ENCODE measurements around the gene KRTAP6-2. TPM values are rescaled to one million over a fixed set of nuclear protein-coding genes. Genes with fewer than 3 reads are reported as not detected.

Gene KRTAP6-2
- total and polyA plus RNA-seq, 2 of the 13 experiments (the other 11 are each of a cell fraction or from before 2014, with no cell fraction given) = not detected

DNA sequence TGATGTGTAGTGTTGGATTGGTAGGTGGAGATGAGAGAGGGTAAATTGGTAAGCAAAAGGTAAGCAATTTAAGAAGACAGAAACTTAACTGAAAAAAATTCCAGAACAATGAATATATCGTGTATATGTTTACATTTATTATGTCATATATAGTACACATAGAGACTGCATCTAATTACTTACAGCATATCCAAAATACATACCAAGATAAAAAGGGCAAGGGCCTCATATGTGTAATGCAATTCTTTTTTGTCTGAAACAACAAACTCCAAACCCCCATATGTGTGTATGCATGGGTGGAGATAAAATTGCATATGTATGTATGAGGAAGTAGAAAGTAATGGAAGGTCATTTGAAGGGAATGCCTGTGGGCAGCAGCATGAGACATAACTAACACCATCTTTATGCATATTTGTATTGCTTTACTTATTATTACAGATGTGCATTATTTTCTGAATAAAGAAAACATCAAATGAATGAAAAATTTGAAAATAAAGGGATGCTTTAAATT, 48.3 kb upstream of the KRTAP6-2 start:
- DNase-seq (ENCODE audit: low spot score) (no peak), FAIRE-seq (no peak), ATAC-seq (no peak)
- intact Hi-C loops (cut with micrococcal nuclease; ENCODE audit: unreplicated experiment) = no loop called here
- 0% methylated on average over 1 of the region's 1 CpG for WGBS (ENCODE audit: low lambda C conversion rate)
- Histone ChIP-seq H3K4me2 (ENCODE audit: low read depth, low read length) (no peak overlapping the region), H3K27ac (ENCODE audit: extremely low read length, insufficient read depth, low read length) (no peak overlapping the region), H3K9me3 (ENCODE audit: low read length) (peaks cover 95% of the 10 kb centered on the region), H4K20me1 (ENCODE audit: insufficient read depth, low read length) (no peaks in the 10 kb centered on the region), H3K4me1 (ENCODE audit: insufficient read depth, low read length) (no peaks in the 10 kb centered on the region), H3K9ac (ENCODE audit: insufficient read depth, low read depth, low read length) (no peak overlapping the region), H3K36me3 (replicated peaks in 1 of 2; ENCODE audit: control insufficient read depth in 1 of 2, insufficient read depth in 2 of 2, low read length in 2 of 2) (no peaks in the 10 kb centered on the region), H2AFZ (ENCODE audit: low read length) (no peak overlapping the region), H3K27me3 (ENCODE audit: control insufficient read depth in 1 of 2, insufficient read depth in 2 of 2, low read length in 2 of 2) (no peaks in the 10 kb centered on the region), H3K4me3 (replicated peaks in 1 of 3; ENCODE audit: insufficient read depth in 1 of 3, low read depth in 2 of 3, low read length in 3 of 3) (no peak overlapping the region), H3K79me2 (ENCODE audit: insufficient read depth, low read length) (no peaks in the 10 kb centered on the region)
- CTCF ChIA-PET (ENCODE audit: low intra/inter-chr PET ratio, low total read pairs) = no interaction called here
- POLR2A ChIA-PET = no interaction called here
- in situ Hi-C loops (cut with HindIII; ENCODE audit: extremely low pct_ligation_motif_present, low pct_unique_long_range_greater_than_20kb) = no loop called here
- no TSS peak for BruUV-seq (replicated peaks)
- TF ChIP-seq ZNF367 (CRISPR knock-in tag; IDR thresholded peaks at IDR 0.05; ENCODE audit: borderline replicate concordance) (no peak), CBX1 (IDR thresholded peaks at IDR 0.05; ENCODE audit: low read depth) (no peak), ZNF556 (CRISPR knock-in tag; IDR thresholded peaks at IDR 0.05; ENCODE audit: borderline replicate concordance) (no peak), NR1H2 (CRISPR knock-in tag; IDR thresholded peaks at IDR 0.05; ENCODE audit: borderline replicate concordance, low read depth) (no peak), ZC3H4 (CRISPR knock-in tag; IDR thresholded peaks at IDR 0.05; ENCODE audit: borderline replicate concordance) (no peak), GRHL1 (CRISPR knock-in tag; conservative IDR thresholded peaks at IDR 0.05) (no peak), AKNA (CRISPR knock-in tag; IDR thresholded peaks at IDR 0.05; ENCODE audit: borderline replicate concordance) (no peak), CENPX (CRISPR knock-in tag; IDR thresholded peaks at IDR 0.05) (no peak), ZNF782 (CRISPR knock-in tag; IDR thresholded peaks at IDR 0.05; ENCODE audit: borderline replicate concordance) (no peak), ZNF235 (CRISPR knock-in tag; IDR thresholded peaks at IDR 0.05; ENCODE audit: borderline replicate concordance) (no peak)
- TF ChIP-seq, protein P1, sequence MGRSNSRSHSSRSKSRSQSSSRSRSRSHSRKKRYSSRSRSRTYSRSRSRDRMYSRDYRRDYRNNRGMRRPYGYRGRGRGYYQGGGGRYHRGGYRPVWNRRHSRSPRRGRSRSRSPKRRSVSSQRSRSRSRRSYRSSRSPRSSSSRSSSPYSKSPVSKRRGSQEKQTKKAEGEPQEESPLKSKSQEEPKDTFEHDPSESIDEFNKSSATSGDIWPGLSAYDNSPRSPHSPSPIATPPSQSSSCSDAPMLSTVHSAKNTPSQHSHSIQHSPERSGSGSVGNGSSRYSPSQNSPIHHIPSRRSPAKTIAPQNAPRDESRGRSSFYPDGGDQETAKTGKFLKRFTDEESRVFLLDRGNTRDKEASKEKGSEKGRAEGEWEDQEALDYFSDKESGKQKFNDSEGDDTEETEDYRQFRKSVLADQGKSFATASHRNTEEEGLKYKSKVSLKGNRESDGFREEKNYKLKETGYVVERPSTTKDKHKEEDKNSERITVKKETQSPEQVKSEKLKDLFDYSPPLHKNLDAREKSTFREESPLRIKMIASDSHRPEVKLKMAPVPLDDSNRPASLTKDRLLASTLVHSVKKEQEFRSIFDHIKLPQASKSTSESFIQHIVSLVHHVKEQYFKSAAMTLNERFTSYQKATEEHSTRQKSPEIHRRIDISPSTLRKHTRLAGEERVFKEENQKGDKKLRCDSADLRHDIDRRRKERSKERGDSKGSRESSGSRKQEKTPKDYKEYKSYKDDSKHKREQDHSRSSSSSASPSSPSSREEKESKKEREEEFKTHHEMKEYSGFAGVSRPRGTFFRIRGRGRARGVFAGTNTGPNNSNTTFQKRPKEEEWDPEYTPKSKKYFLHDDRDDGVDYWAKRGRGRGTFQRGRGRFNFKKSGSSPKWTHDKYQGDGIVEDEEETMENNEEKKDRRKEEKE (IDR thresholded peaks at IDR 0.05) = no peak
- TF ChIP-seq, protein P2, sequence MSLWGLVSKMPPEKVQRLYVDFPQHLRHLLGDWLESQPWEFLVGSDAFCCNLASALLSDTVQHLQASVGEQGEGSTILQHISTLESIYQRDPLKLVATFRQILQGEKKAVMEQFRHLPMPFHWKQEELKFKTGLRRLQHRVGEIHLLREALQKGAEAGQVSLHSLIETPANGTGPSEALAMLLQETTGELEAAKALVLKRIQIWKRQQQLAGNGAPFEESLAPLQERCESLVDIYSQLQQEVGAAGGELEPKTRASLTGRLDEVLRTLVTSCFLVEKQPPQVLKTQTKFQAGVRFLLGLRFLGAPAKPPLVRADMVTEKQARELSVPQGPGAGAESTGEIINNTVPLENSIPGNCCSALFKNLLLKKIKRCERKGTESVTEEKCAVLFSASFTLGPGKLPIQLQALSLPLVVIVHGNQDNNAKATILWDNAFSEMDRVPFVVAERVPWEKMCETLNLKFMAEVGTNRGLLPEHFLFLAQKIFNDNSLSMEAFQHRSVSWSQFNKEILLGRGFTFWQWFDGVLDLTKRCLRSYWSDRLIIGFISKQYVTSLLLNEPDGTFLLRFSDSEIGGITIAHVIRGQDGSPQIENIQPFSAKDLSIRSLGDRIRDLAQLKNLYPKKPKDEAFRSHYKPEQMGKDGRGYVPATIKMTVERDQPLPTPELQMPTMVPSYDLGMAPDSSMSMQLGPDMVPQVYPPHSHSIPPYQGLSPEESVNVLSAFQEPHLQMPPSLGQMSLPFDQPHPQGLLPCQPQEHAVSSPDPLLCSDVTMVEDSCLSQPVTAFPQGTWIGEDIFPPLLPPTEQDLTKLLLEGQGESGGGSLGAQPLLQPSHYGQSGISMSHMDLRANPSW (CRISPR knock-in tag; IDR thresholded peaks at IDR 0.05; ENCODE audit: borderline replicate concordance) = no peak

All from HepG2 (cell line).